IPS DF 6.9 (cell line): Measurements from ENCODE around the gene NCBP2.

Experiments
- DNase-seq: peaks from one replicate; pipeline ENCODE4 v3.0.0-alpha.2; 2013; ENCODE audit warnings: low read depth, low spot score
- H3K27ac ChIP-seq: one replicate; pipeline ENCODE4 v1.5.1; 2013; ENCODE audit warnings: low read length, control low read depth
- H3K27me3 ChIP-seq: 2 replicates; pipeline ENCODE4 v1.6.1; 2013; ENCODE audit warnings: mild to moderate bottlenecking, low read length; ENCODE audit not compliant: control insufficient read depth, insufficient read depth
- H3K36me3 ChIP-seq: 2 replicates; pipeline ENCODE4 v1.6.1; 2013; ENCODE audit warnings: low read length; ENCODE audit not compliant: control insufficient read depth, insufficient read depth
- H3K4me1 ChIP-seq: 2 replicates; pipeline ENCODE4 v1.6.1; 2013; ENCODE audit warnings: low read length; ENCODE audit not compliant: control insufficient read depth, insufficient read depth
- H3K4me3 ChIP-seq: 2 replicates; pipeline ENCODE4 v1.5.1; 2013; ENCODE audit warnings: mild to moderate bottlenecking, low read length
- H3K9me3 ChIP-seq: 2 replicates; pipeline ENCODE4 v1.6.1; 2013; ENCODE audit warnings: low read length, inconsistent platforms; ENCODE audit not compliant: control insufficient read depth, insufficient read depth
- WGBS: extraction: QIAGEN DNeasy Blood & Tissue Kit; methylation state at CpG from one replicate; pipeline ENCODE4 v1.1.7; 2013; ENCODE audit warnings: mixed read lengths, missing lambda C conversion rate; ENCODE audit not compliant: insufficient read length, insufficient coverage; 5-methylcytosine and 5-hydroxymethylcytosine counted together

NCBP2 gene

DNA sequence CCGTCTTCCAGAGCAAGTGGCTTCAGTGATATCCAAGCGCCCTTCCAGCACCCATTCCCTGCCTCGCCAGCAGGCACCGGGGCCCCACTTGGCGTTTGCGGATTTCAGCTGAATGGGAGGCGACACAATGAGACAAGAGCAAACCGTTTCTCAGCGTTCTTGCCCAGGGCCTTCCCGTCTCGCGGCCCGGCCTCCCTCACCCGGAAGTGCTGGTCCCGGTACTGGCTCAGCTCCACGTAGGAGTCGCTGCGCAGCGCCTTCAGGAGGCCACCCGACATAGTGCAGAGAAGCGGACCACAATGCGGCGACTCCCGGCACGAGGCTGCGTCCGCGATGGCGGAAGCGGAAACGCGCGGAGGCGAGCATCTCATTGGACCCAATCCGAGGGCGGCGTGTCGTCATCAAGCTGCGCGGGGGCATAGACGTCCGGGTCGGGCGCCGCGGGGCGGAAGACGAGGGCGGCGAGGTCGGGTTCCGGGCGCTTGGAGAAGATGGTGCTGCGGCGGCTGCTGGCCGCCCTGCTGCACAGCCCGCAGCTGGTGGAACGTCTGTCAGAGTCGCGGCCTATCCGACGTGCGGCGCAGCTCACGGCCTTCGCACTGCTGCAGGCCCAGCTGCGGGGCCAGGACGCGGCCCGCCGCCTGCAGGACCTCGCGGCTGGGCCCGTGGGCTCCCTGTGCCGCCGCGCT is at the start of gene NCBP2:
Gene NCBP2 (minus strand): TSS at position 303 of the 689 bp plus-strand sequence. CDS start 25 bp downstream, at position 278.
- no peaks in the 10 kb centered on the region; the same call in 1 of the 2 replicates for H3K36me3 ChIP-seq
- H3K4me3 ChIP-seq, result peak within 1 kb of the TSS; percentile 94
- H3K27ac ChIP-seq, result no peak within 1 kb of the TSS
- peak; percentile 97 for DNase-seq
- no peaks in the 10 kb centered on the region for H3K27me3 ChIP-seq
- no peaks in the 10 kb centered on the region for H3K9me3 ChIP-seq
- WGBS, result no CpG with 5 or more reads among the region's 77 CpGs
- H3K4me1 ChIP-seq, result no peaks in the 10 kb centered on the region; the same call in 1 of the 2 replicates

DNA sequence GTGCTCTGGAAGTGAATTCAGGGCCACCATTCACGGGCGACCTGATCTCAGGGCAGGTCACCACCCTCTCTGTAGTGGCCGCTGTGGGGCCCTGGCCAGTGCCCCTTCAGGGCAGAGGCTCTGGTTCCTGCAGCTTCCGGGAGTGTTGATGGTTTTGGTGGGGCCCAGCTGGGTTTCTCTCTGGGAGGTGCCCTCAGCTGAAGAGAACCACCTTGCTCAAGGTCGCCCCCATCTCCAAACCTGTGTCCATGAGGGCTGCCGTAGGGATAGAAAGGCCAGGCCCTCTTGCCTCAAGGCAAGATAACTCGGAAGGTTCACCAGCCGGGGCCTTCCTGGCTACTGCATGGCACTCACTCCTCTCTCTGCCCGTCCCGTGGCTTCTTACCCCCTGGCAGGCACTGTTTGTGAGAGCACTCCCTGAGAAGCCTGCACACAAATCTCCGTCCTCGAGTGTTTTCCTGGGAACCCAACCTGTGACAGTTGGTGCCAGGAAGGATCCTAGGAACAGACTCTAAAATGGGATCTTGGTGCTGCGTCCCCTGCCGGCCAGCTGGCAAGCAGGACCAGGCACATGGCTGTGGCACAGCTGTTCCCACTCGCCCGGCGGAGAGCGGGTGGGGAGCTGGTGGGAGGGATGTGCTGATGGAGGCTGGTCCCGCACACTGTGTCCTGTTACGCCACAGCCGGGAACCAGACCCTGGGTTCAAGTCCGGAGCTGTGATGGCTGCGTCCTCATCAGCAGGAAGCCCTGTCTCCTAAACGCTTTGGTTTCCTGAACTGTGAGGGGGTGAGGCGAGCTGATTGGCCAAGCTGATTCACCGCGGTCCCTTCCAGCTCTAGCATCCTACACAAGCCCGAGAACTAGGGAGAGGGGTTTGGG is 49.5 kb upstream of the NCBP2 start:
- no peaks in the 10 kb centered on the region for H3K36me3 ChIP-seq
- H3K9me3 ChIP-seq, result no peaks in the 10 kb centered on the region
- no peak overlapping the region for H3K27ac ChIP-seq
- H3K27me3 ChIP-seq, result no peaks in the 10 kb centered on the region
- WGBS, result no CpG with 5 or more reads among the region's 28 CpGs
- no peak for DNase-seq
- no peak overlapping the region for H3K4me3 ChIP-seq
- peaks cover 1% of the 10 kb centered on the region; the same call in 1 of the 2 replicates for H3K4me1 ChIP-seq

- H3K27me3 ChIP-seq, result no peaks in the 10 kb centered on the region
- H3K4me1 ChIP-seq, result peaks cover 1% of the 10 kb centered on the region; the same call in 1 of the 2 replicates
- H3K36me3 ChIP-seq, result no peaks in the 10 kb centered on the region
- H3K9me3 ChIP-seq, result no peaks in the 10 kb centered on the region
- no peak for DNase-seq
- no peak overlapping the region for H3K4me3 ChIP-seq
- no peak overlapping the region for H3K27ac ChIP-seq
- no CpG with 5 or more reads among the region's 10 CpGs for WGBS
Measured at GRCh38 chr3:196990601-196991007, 48.3 kb upstream of the NCBP2 start.

DNA sequence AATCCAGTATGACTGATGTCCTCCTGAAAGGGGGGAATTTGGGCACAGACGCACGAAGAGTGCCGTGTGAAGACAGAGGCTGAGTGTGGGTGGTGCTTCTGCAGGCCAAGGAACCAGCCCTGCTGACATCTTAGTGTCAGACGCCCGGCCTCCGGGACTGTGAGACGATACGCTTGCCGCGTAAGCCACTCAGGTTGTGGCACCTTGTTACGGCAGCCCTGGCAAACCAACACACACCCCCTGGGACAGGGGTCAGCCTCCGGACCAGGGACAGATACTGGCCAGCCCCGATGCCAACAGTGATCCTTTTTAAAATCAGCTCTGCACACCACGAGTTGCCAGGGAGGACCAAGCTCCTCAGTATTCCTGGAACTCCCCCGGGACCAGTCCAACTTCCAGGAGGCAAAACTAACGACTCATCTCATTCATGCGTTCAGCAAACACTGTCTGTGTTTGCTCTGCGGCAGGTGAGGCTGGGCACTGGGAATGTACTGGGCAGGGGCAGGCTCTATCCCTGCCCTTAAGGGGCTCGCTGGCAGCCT is 47.5 kb upstream of the NCBP2 start:
- no peak overlapping the region for H3K4me3 ChIP-seq
- no peak overlapping the region for H3K27ac ChIP-seq
- no peaks in the 10 kb centered on the region for H3K36me3 ChIP-seq
- H3K27me3 ChIP-seq, result no peaks in the 10 kb centered on the region
- no CpG with 5 or more reads among the region's 19 CpGs for WGBS
- H3K9me3 ChIP-seq, result no peaks in the 10 kb centered on the region
- peaks cover 1% of the 10 kb centered on the region; the same call in 1 of the 2 replicates for H3K4me1 ChIP-seq
- DNase-seq, result no peak

GRCh38 chr3:196988241-196989029 is 46.1 kb upstream of the NCBP2 start:
- Histone ChIP-seq H3K9me3 (no peaks in the 10 kb centered on the region), H3K27ac (no peak overlapping the region), H3K4me1 (no peaks in the 10 kb centered on the region), H3K4me3 (no peak overlapping the region), H3K27me3 (no peaks in the 10 kb centered on the region), H3K36me3 (no peaks in the 10 kb centered on the region)
- no CpG with 5 or more reads among the region's 12 CpGs for WGBS
- DNase-seq, result no peak

GRCh38 chr3:196987022-196987421 is 44.7 kb upstream of the NCBP2 start:
- no peaks in the 10 kb centered on the region for H3K4me1 ChIP-seq
- H3K27me3 ChIP-seq, result no peaks in the 10 kb centered on the region
- H3K4me3 ChIP-seq, result no peak overlapping the region
- H3K36me3 ChIP-seq, result no peaks in the 10 kb centered on the region
- H3K27ac ChIP-seq, result no peak overlapping the region
- WGBS, result no CpG with 5 or more reads among the region's 10 CpGs
- no peaks in the 10 kb centered on the region for H3K9me3 ChIP-seq
- DNase-seq, result no peak

GRCh38 chr3:196985954-196986885 is 43.9 kb upstream of the NCBP2 start:
- H3K36me3 ChIP-seq, result no peaks in the 10 kb centered on the region
- H3K27ac ChIP-seq, result no peak overlapping the region
- H3K4me3 ChIP-seq, result no peak overlapping the region
- no CpG with 5 or more reads among the region's 9 CpGs for WGBS
- H3K9me3 ChIP-seq, result no peaks in the 10 kb centered on the region
- H3K27me3 ChIP-seq, result no peaks in the 10 kb centered on the region
- no peaks in the 10 kb centered on the region for H3K4me1 ChIP-seq
- no peak for DNase-seq

- Histone ChIP-seq H3K4me3 (no peak overlapping the region), H3K27me3 (no peaks in the 10 kb centered on the region), H3K4me1 (no peaks in the 10 kb centered on the region), H3K27ac (no peak overlapping the region), H3K9me3 (no peaks in the 10 kb centered on the region), H3K36me3 (no peaks in the 10 kb centered on the region)
- WGBS, result no CpG with 5 or more reads among the region's 6 CpGs
- DNase-seq, result no peak
Measured at GRCh38 chr3:196985298-196985697, 43.0 kb upstream of the NCBP2 start.

DNA sequence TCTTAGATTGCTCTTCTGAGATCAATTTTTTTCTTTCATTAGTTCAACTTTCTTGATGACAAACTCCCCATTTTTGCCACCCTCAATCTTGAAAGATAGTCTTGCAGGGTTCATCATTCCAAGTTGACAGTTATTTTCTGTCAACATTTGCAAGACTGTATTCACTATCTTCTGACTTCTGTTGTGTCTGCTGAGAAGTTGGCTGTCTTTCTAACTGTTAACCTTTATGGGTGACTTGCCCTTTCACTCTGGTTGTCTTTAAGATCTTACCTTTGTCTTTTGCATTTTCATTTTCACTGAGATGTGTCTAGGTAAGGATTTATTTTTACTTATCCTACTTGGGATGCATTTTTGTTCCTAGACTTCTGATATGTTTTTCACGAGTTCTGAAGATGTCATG is 40.9 kb upstream of the NCBP2 start:
- Histone ChIP-seq H3K27ac (no peak overlapping the region), H3K27me3 (no peaks in the 10 kb centered on the region), H3K36me3 (no peaks in the 10 kb centered on the region), H3K9me3 (no peaks in the 10 kb centered on the region), H3K4me3 (no peak overlapping the region), H3K4me1 (peaks cover 1% of the 10 kb centered on the region; the same call in 1 of the 2 replicates)
- WGBS, result no CpG with 5 or more reads among the region's 1 CpG
- no peak for DNase-seq
